ENCODE results near the gene OR8B4.

- TF ChIP-seq SUZ12 (IDR thresholded peaks at IDR 0.05; ENCODE audit: extremely low read depth, insufficient read depth, insufficient read length) (no peak), ZNF274 (IDR thresholded peaks at IDR 0.05; ENCODE audit: low read depth, low read length) (no peak)
Measured at GRCh38 chr11:124398924-124399323, 25.7 kb downstream of the OR8B4 start, which contains the start of gene OR8B3.

All from NT2/D1 (cell line).